ENCODE results near the gene SUSD4.

SUSD4 gene

DNA sequence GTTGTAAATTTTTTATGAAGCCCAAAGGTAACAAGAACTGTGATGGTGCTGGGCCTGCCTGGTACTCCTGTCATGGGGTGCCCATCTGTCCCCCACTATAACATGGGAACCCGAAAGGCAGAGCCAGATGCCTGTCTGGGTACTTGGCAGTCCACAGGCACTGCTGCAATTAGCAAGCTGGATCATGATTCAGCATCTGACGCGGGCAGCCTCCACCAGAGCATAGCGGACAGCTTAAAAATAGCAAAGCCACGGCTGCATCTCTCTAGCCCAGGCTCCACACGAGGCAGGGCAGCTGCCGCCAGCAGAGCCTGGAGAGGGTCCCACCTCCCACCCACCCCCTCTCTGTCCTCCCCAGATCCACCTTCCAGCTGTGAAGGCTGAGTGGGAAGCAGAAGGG is 22.9 kb downstream of the SUSD4 start:
- Histone ChIP-seq H3K27ac (ENCODE audit: low read depth, low read length) (no peak overlapping the region), H3K4me3 (ENCODE audit: low read depth, low read length) (no peak overlapping the region), H2AFZ (ENCODE audit: low read length, unreplicated experiment) (no peak overlapping the region), H3K4me1 (ENCODE audit: control insufficient read depth, insufficient read depth, low read length, unreplicated experiment) (no peaks in the 10 kb centered on the region), H3K27me3 (ENCODE audit: insufficient read depth, low read length) (peaks cover 47% of the 10 kb centered on the region), H3K79me2 (ENCODE audit: control insufficient read depth, insufficient read depth, low read length, unreplicated experiment) (no peaks in the 10 kb centered on the region), H3K36me3 (ENCODE audit: insufficient read depth, low read length) (no peaks in the 10 kb centered on the region)

DNA sequence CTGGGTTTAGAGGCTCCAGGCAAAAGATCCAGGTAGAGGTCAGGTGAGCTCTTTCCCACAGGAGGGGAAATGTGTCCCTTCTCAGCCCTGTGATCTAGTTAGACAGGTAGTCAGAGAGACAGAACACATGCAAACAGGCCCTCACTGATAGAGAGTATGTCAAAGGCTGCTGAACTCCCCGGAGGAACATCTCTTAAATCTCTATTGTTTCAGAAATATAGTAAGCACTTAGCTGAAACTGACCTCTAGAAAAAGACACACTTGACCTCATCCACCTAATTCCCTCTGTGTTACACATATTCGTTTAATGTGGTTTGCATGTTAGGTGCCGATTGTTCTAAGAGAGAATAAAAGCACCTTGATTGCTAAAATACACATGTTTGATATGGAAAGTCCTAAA is 23.3 kb downstream of the SUSD4 start:
- no peak overlapping the region for H3K4me3 ChIP-seq (ENCODE audit: low read depth, low read length)
- H3K27me3 ChIP-seq (ENCODE audit: insufficient read depth, low read length): peaks cover 51% of the 10 kb centered on the region
- no peaks in the 10 kb centered on the region for H3K4me1 ChIP-seq (ENCODE audit: control insufficient read depth, insufficient read depth, low read length, unreplicated experiment)
- no peaks in the 10 kb centered on the region for H3K36me3 ChIP-seq (ENCODE audit: insufficient read depth, low read length)
- no peaks in the 10 kb centered on the region for H3K79me2 ChIP-seq (ENCODE audit: control insufficient read depth, insufficient read depth, low read length, unreplicated experiment)
- H3K27ac ChIP-seq (ENCODE audit: low read depth, low read length): no peak overlapping the region
- H2AFZ ChIP-seq (ENCODE audit: low read length, unreplicated experiment): no peak overlapping the region

DNA sequence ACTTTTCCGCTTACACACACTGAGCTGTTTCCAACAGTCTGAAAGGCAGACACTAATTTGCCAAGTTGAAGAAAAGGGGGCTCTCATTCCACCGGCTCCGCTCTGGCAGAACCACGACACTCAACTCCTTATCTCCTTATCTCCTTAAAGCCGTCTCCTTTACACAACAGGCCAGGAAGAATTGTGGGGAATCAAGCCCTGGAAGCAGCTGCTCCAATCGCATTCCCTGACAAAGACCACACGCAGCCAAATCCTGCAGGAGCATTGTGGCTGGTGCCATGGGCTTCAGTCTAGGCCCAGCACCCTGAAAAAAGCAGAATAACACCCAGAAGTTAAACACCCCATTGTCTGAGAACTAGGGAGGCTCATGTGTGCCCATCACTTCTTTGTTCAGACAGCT is 24.1 kb downstream of the SUSD4 start:
- no peaks in the 10 kb centered on the region for H3K79me2 ChIP-seq (ENCODE audit: control insufficient read depth, insufficient read depth, low read length, unreplicated experiment)
- H3K4me3 ChIP-seq (ENCODE audit: low read depth, low read length): no peak overlapping the region
- no peak overlapping the region for H3K27ac ChIP-seq (ENCODE audit: low read depth, low read length)
- H3K4me1 ChIP-seq (ENCODE audit: control insufficient read depth, insufficient read depth, low read length, unreplicated experiment): no peaks in the 10 kb centered on the region
- H2AFZ ChIP-seq (ENCODE audit: low read length, unreplicated experiment): no peak overlapping the region
- H3K27me3 ChIP-seq (ENCODE audit: insufficient read depth, low read length): peaks cover 55% of the 10 kb centered on the region
- H3K36me3 ChIP-seq (ENCODE audit: insufficient read depth, low read length): no peaks in the 10 kb centered on the region

DNA sequence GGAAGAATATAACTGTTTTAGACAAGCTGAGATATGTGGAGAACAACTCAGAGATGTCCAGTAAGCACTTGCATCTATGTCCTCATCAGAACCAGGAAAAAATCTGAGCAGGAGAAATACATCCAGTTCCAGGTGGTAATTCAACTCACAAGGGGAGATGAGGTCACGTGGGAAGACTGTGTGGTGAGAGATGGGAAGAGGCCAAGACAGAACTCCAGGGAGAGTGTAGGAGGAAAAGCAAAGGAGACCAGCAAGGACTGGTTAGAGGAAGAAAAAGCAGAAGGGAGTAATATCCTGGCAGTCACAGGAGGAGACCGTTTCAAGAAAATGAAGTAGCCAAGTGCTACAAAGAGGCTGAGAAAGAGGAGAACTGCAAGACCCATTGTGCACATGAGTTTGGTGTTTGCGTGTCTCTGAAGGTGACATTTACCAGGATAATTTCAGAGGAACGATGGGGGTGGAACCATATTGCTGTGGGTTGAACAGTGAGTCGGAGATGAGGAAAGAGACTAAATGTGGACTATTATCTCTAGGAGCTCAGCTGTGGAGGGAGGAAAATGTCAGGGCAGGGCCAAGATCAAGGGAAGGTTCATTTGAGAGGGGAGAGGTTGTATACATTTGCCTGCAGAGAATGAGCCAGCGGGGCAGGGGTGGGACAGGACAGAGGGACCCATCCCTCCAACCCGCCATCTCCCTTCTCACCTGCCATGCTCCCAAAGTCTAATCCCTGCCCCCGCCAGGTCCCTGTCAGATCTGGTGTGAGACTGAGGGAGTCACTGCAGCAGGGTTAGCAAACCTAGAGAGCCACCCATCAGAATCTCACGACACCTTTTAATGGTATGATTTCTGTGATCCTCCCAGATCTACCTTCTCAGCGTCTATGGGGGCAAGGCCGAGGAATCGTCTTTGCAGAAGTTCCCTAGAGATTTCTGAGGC is 24.9 kb downstream of the SUSD4 start:
- Histone ChIP-seq H3K36me3 (ENCODE audit: insufficient read depth, low read length) (no peaks in the 10 kb centered on the region), H3K4me1 (ENCODE audit: control insufficient read depth, insufficient read depth, low read length, unreplicated experiment) (no peaks in the 10 kb centered on the region), H3K4me3 (ENCODE audit: low read depth, low read length) (no peak overlapping the region), H3K79me2 (ENCODE audit: control insufficient read depth, insufficient read depth, low read length, unreplicated experiment) (no peaks in the 10 kb centered on the region), H3K27me3 (ENCODE audit: insufficient read depth, low read length) (peaks cover 52% of the 10 kb centered on the region), H2AFZ (ENCODE audit: low read length, unreplicated experiment) (no peak overlapping the region), H3K27ac (ENCODE audit: low read depth, low read length) (no peak overlapping the region)

DNA sequence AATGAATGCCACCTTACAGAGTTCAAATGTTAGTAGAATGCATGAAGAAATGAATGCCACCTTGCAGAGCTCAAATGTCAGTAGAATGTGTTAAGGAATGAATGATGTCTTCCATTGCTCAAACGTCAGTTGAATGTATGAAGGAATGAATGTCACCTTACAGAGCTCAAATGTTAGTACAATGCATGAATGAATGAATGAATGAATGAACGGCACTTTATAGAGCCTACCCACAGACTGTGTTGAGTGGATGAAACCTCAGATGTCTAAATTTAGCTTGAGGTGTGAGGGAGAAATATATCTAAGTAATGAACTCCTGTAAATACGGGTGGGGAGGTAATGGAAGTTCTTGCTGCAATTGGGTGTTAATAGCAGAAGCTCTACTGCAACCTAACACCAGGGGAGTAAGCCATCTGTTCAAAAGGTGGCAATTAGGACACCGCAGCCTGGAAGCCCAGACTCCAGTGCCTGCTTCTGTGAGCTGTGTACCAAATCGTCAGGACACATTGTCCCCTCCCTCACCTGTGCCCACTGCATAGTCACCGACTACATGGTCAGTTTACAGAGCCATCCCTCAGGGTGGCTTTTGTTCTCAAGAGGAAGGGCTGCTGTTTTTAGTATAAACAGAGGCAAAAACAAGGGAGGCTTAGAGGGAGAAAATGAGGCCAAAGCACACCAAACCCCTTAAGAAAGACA is 26.7 kb downstream of the SUSD4 start:
- no peak overlapping the region for H3K27ac ChIP-seq (ENCODE audit: low read depth, low read length)
- no peak overlapping the region for H2AFZ ChIP-seq (ENCODE audit: low read length, unreplicated experiment)
- H3K4me1 ChIP-seq (ENCODE audit: control insufficient read depth, insufficient read depth, low read length, unreplicated experiment): no peaks in the 10 kb centered on the region
- peaks cover 44% of the 10 kb centered on the region for H3K27me3 ChIP-seq (ENCODE audit: insufficient read depth, low read length)
- H3K79me2 ChIP-seq (ENCODE audit: control insufficient read depth, insufficient read depth, low read length, unreplicated experiment): no peaks in the 10 kb centered on the region
- no peaks in the 10 kb centered on the region for H3K36me3 ChIP-seq (ENCODE audit: insufficient read depth, low read length)
- H3K4me3 ChIP-seq (ENCODE audit: low read depth, low read length): no peak overlapping the region

DNA sequence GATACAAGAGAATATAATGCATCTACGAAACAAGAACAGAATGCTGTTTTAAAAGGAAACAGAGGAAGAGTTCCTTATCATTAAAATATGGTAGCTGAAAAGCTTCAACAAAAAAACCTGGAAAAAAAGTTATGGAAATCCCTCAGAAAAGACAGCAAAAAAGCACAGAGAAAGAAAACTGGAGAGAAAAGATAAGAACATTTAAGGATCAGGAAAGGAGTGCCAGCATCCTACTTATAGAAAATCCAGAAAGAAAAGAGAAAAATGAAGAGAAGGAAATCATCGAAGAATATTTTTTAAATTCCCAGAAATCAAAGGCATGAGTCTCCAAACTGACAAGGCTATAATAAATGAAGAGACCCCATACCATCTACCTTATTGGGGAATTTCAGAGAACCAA is 29.8 kb downstream of the SUSD4 start:
- H3K27me3 ChIP-seq (ENCODE audit: insufficient read depth, low read length): peaks cover 43% of the 10 kb centered on the region
- no peak overlapping the region for H2AFZ ChIP-seq (ENCODE audit: low read length, unreplicated experiment)
- no peak overlapping the region for H3K27ac ChIP-seq (ENCODE audit: low read depth, low read length)
- no peak overlapping the region for H3K4me3 ChIP-seq (ENCODE audit: low read depth, low read length)
- H3K36me3 ChIP-seq (ENCODE audit: insufficient read depth, low read length): no peaks in the 10 kb centered on the region
- no peaks in the 10 kb centered on the region for H3K79me2 ChIP-seq (ENCODE audit: control insufficient read depth, insufficient read depth, low read length, unreplicated experiment)
- no peaks in the 10 kb centered on the region for H3K4me1 ChIP-seq (ENCODE audit: control insufficient read depth, insufficient read depth, low read length, unreplicated experiment)

DNA sequence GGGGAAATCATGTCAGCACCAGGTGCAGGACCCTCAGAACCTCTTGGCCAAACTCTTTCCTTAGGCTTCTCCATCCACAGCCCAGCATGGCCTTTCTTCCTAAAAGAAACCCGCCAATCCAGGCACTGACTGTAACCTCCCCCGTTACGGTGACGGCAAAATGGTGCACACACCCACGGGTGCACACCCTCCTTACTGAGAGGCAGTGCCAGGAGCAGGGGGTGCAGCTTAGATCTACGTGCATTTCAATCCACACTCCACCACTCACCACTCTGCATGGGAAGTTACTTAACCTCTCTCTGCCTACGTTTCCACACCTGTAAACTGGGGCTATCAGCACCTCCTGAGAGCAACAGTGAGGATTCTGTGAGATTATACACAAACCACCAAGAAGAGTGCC is 31.0 kb downstream of the SUSD4 start:
- Histone ChIP-seq H3K36me3 (ENCODE audit: insufficient read depth, low read length) (no peaks in the 10 kb centered on the region), H3K4me1 (ENCODE audit: control insufficient read depth, insufficient read depth, low read length, unreplicated experiment) (no peaks in the 10 kb centered on the region), H3K27me3 (ENCODE audit: insufficient read depth, low read length) (peaks cover 35% of the 10 kb centered on the region), H3K4me3 (ENCODE audit: low read depth, low read length) (no peak overlapping the region), H3K27ac (ENCODE audit: low read depth, low read length) (no peak overlapping the region), H3K79me2 (ENCODE audit: control insufficient read depth, insufficient read depth, low read length, unreplicated experiment) (no peaks in the 10 kb centered on the region), H2AFZ (ENCODE audit: low read length, unreplicated experiment) (no peak overlapping the region)

DNA sequence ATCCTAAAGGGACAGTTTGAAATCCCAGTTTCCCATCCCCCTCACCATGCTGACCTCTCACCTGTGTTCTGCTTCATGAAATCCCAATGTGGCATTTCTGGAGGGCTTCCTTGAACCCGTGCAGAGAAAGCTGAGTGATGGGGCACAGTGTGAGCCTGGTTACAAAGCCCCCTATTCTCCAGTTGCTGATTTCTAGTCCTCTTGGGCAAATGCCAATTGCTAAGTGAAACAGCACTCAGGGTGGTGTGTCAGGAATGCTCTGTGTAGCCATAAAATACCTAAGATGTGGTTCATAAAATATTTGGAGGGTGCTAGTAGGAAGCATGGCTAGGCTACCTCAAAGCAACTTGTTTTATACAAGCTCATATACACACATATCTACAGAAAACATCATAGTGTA is 32.0 kb downstream of the SUSD4 start:
- no peaks in the 10 kb centered on the region for H3K79me2 ChIP-seq (ENCODE audit: control insufficient read depth, insufficient read depth, low read length, unreplicated experiment)
- H3K4me3 ChIP-seq (ENCODE audit: low read depth, low read length): no peak overlapping the region
- no peak overlapping the region for H3K27ac ChIP-seq (ENCODE audit: low read depth, low read length)
- no peaks in the 10 kb centered on the region for H3K36me3 ChIP-seq (ENCODE audit: insufficient read depth, low read length)
- H3K4me1 ChIP-seq (ENCODE audit: control insufficient read depth, insufficient read depth, low read length, unreplicated experiment): no peaks in the 10 kb centered on the region
- H2AFZ ChIP-seq (ENCODE audit: low read length, unreplicated experiment): no peak overlapping the region
- peaks cover 34% of the 10 kb centered on the region for H3K27me3 ChIP-seq (ENCODE audit: insufficient read depth, low read length)

DNA sequence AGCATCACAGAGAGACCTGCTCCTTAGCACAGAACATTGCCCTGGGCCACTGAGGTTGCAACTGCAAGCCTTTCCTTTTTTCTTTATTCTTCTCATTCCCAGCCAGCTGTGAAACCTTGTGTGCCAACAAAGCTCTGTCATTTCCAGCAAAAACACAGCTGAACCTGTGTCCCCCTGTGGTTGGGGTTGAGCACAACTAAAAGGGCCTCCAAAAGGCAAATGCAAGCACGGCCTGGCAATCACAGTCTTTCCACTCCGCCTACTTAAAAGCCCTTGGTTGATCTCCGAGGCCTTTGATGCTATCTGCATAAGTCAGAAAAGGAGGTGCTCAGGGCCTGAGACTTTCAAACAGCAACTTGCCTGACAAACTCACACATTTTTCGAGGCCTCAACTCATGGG is 32.7 kb downstream of the SUSD4 start:
- Histone ChIP-seq H3K4me3 (ENCODE audit: low read depth, low read length) (no peak overlapping the region), H3K79me2 (ENCODE audit: control insufficient read depth, insufficient read depth, low read length, unreplicated experiment) (no peaks in the 10 kb centered on the region), H2AFZ (ENCODE audit: low read length, unreplicated experiment) (no peak overlapping the region), H3K27me3 (ENCODE audit: insufficient read depth, low read length) (peaks cover 29% of the 10 kb centered on the region), H3K4me1 (ENCODE audit: control insufficient read depth, insufficient read depth, low read length, unreplicated experiment) (no peaks in the 10 kb centered on the region), H3K27ac (ENCODE audit: low read depth, low read length) (no peak overlapping the region), H3K36me3 (ENCODE audit: insufficient read depth, low read length) (no peaks in the 10 kb centered on the region)

DNA sequence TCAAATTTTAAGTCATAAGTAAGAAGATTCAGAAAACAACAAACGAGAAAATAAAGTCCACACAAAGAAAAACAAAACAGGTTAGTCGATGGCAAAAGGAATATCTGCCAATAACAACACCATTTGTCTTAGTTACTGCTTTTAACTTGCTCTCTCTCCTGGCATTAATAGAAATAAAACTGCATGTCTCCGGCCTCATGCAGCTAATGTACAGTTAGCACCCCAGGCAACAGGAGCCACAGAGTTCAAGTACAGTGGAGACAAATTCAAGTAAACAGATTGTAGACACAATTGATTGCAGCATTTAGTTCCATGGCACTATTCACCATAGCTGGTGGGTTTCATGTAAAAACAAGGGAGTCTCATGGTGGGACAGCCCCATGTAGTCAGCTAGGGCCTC is 33.5 kb downstream of the SUSD4 start:
- no peak overlapping the region for H3K27ac ChIP-seq (ENCODE audit: low read depth, low read length)
- H2AFZ ChIP-seq (ENCODE audit: low read length, unreplicated experiment): no peak overlapping the region
- H3K27me3 ChIP-seq (ENCODE audit: insufficient read depth, low read length): peaks cover 23% of the 10 kb centered on the region
- no peaks in the 10 kb centered on the region for H3K36me3 ChIP-seq (ENCODE audit: insufficient read depth, low read length)
- H3K4me3 ChIP-seq (ENCODE audit: low read depth, low read length): no peak overlapping the region
- no peaks in the 10 kb centered on the region for H3K79me2 ChIP-seq (ENCODE audit: control insufficient read depth, insufficient read depth, low read length, unreplicated experiment)
- H3K4me1 ChIP-seq (ENCODE audit: control insufficient read depth, insufficient read depth, low read length, unreplicated experiment): no peaks in the 10 kb centered on the region

All from ACC112 (cell line).